KOPT-K1 (cell line): ENCODE measurements around the gene CACNA2D2.

Experiments
- H3K27ac ChIP-seq: fragments of 200-600 bp; sonication (generic); 2 replicates; pipeline ENCODE4 v1.5.1; 2016; ENCODE audit warnings: antibody characterized with exemption, mild to moderate bottlenecking, low read depth, low read length; ENCODE audit not compliant: poor library complexity, severe bottlenecking
- H3K36me3 ChIP-seq: fragments of 200-600 bp; sonication (generic); 2 replicates; pipeline ENCODE4 v1.5.1; 2017; ENCODE audit warnings: antibody characterized with exemption, mild to moderate bottlenecking, low read length, moderate library complexity; ENCODE audit not compliant: insufficient read depth
- H3K9me3 ChIP-seq: fragments of 200-600 bp; sonication (generic); 2 replicates; pipeline ENCODE4 v1.5.1; 2017; ENCODE audit warnings: antibody characterized with exemption, low read length, mild to moderate bottlenecking; ENCODE audit not compliant: insufficient read depth, poor library complexity, severe bottlenecking

Gene CACNA2D2

GRCh38 chr3:50491023-50491422 lies 12.4 kb downstream of the CACNA2D2 start:
- no peak overlapping the region for H3K27ac ChIP-seq
- no peaks in the 10 kb centered on the region for H3K9me3 ChIP-seq
- H3K36me3 ChIP-seq, result no peaks in the 10 kb centered on the region

- Histone ChIP-seq H3K36me3 (no peaks in the 10 kb centered on the region), H3K27ac (no peak overlapping the region), H3K9me3 (no peaks in the 10 kb centered on the region)
Measured at GRCh38 chr3:50490424-50490823, 13.0 kb downstream of the CACNA2D2 start.

GRCh38 chr3:50487181-50487580 lies 16.3 kb downstream of the CACNA2D2 start:
- no peak overlapping the region for H3K27ac ChIP-seq
- no peaks in the 10 kb centered on the region for H3K9me3 ChIP-seq
- H3K36me3 ChIP-seq, result no peaks in the 10 kb centered on the region

- H3K36me3 ChIP-seq, result no peaks in the 10 kb centered on the region
- H3K9me3 ChIP-seq, result no peaks in the 10 kb centered on the region
- no peak overlapping the region for H3K27ac ChIP-seq
Measured at GRCh38 chr3:50486219-50486888, 17.1 kb downstream of the CACNA2D2 start.

GRCh38 chr3:50484722-50485121 lies 18.7 kb downstream of the CACNA2D2 start:
- Histone ChIP-seq H3K27ac (no peak overlapping the region), H3K36me3 (no peaks in the 10 kb centered on the region), H3K9me3 (no peaks in the 10 kb centered on the region)

- no peaks in the 10 kb centered on the region for H3K9me3 ChIP-seq
- H3K27ac ChIP-seq, result no peak overlapping the region
- no peaks in the 10 kb centered on the region for H3K36me3 ChIP-seq
Measured at GRCh38 chr3:50483374-50483773, 20.1 kb downstream of the CACNA2D2 start.

GRCh38 chr3:50481992-50482391 lies 21.4 kb downstream of the CACNA2D2 start:
- Histone ChIP-seq H3K36me3 (no peaks in the 10 kb centered on the region), H3K9me3 (no peaks in the 10 kb centered on the region), H3K27ac (no peak overlapping the region)

GRCh38 chr3:50480471-50480870 lies 23.0 kb downstream of the CACNA2D2 start:
- no peak overlapping the region for H3K27ac ChIP-seq
- no peaks in the 10 kb centered on the region for H3K36me3 ChIP-seq
- no peaks in the 10 kb centered on the region for H3K9me3 ChIP-seq

GRCh38 chr3:50479523-50479922 lies 23.9 kb downstream of the CACNA2D2 start:
- H3K36me3 ChIP-seq, result no peaks in the 10 kb centered on the region
- H3K27ac ChIP-seq, result no peak overlapping the region
- no peaks in the 10 kb centered on the region for H3K9me3 ChIP-seq

- Histone ChIP-seq H3K36me3 (no peaks in the 10 kb centered on the region), H3K27ac (no peak overlapping the region), H3K9me3 (no peaks in the 10 kb centered on the region)
Measured at GRCh38 chr3:50478671-50479260, 24.7 kb downstream of the CACNA2D2 start.

- Histone ChIP-seq H3K9me3 (no peaks in the 10 kb centered on the region), H3K36me3 (no peaks in the 10 kb centered on the region), H3K27ac (no peak overlapping the region)
Measured at GRCh38 chr3:50478051-50478450, 25.4 kb downstream of the CACNA2D2 start.

GRCh38 chr3:50475348-50475747 lies 28.1 kb downstream of the CACNA2D2 start:
- H3K36me3 ChIP-seq, result no peaks in the 10 kb centered on the region
- H3K9me3 ChIP-seq, result no peaks in the 10 kb centered on the region
- no peak overlapping the region for H3K27ac ChIP-seq

GRCh38 chr3:50474717-50475116 lies 28.7 kb downstream of the CACNA2D2 start:
- H3K36me3 ChIP-seq, result no peaks in the 10 kb centered on the region
- no peaks in the 10 kb centered on the region for H3K9me3 ChIP-seq
- no peak overlapping the region for H3K27ac ChIP-seq

- Histone ChIP-seq H3K9me3 (no peaks in the 10 kb centered on the region), H3K27ac (no peak overlapping the region), H3K36me3 (no peaks in the 10 kb centered on the region)
Measured at GRCh38 chr3:50473768-50474167, 29.7 kb downstream of the CACNA2D2 start.

- Histone ChIP-seq H3K27ac (no peak overlapping the region), H3K9me3 (no peaks in the 10 kb centered on the region), H3K36me3 (no peaks in the 10 kb centered on the region)
Measured at GRCh38 chr3:50472958-50473357, 30.5 kb downstream of the CACNA2D2 start.

- Histone ChIP-seq H3K36me3 (no peaks in the 10 kb centered on the region), H3K9me3 (no peaks in the 10 kb centered on the region), H3K27ac (no peak overlapping the region)
Measured at GRCh38 chr3:50470658-50471057, 32.8 kb downstream of the CACNA2D2 start.
